ENCODE results near the gene EPHA2. TPM values are rescaled to one million over a fixed set of nuclear protein-coding genes. Genes with fewer than 3 reads are reported as not detected.

Gene EPHA2
- total RNA-seq, 1 donor from 2014 or later = 28.3 TPM

- Mint-ChIP-seq H3K9me3 (ENCODE audit: low read depth) (no peaks in the 10 kb centered on the region), H3K27me3 (no peaks in the 10 kb centered on the region), H3K4me1 (ENCODE audit: low read depth) (no peaks in the 10 kb centered on the region), H3K27ac (no peak overlapping the region), H3K4me3 (ENCODE audit: low read depth) (no peak overlapping the region), H3K36me3 (ENCODE audit: insufficient read depth) (peaks cover 23% of the 10 kb centered on the region)
- TF ChIP-seq CTCF (IDR thresholded peaks at IDR 0.05; ENCODE audit: unreplicated experiment) = no peak
- DNase-seq (ENCODE audit: low spot score, unreplicated experiment) = no peak
These were observed 24.1 kb downstream of the EPHA2 start for GRCh38 chr1:16131636-16132324.

GRCh38 chr1:16130827-16131226 lies 25.0 kb downstream of the EPHA2 start:
- no peak for DNase-seq (ENCODE audit: low spot score, unreplicated experiment)
- Mint-ChIP-seq H3K27ac (peak overlapping the region; percentile 74), H3K9me3 (ENCODE audit: low read depth) (no peaks in the 10 kb centered on the region), H3K4me1 (ENCODE audit: low read depth) (no peaks in the 10 kb centered on the region), H3K27me3 (no peaks in the 10 kb centered on the region), H3K4me3 (ENCODE audit: low read depth) (no peak overlapping the region), H3K36me3 (ENCODE audit: insufficient read depth) (peaks cover 23% of the 10 kb centered on the region)
- no peak for TF ChIP-seq CTCF (IDR thresholded peaks at IDR 0.05; ENCODE audit: unreplicated experiment)

- Mint-ChIP-seq H3K4me3 (ENCODE audit: low read depth) (no peak overlapping the region), H3K27me3 (no peaks in the 10 kb centered on the region), H3K9me3 (ENCODE audit: low read depth) (no peaks in the 10 kb centered on the region), H3K36me3 (ENCODE audit: insufficient read depth) (peaks cover 20% of the 10 kb centered on the region), H3K27ac (no peak overlapping the region), H3K4me1 (ENCODE audit: low read depth) (no peaks in the 10 kb centered on the region)
- no peak for TF ChIP-seq CTCF (IDR thresholded peaks at IDR 0.05; ENCODE audit: unreplicated experiment)
- DNase-seq (ENCODE audit: low spot score, unreplicated experiment) = no peak
These were observed 25.8 kb downstream of the EPHA2 start for GRCh38 chr1:16129921-16130543.

- H3K4me3 Mint-ChIP-seq (ENCODE audit: low read depth) = no peak overlapping the region
- H3K27ac Mint-ChIP-seq = no peak overlapping the region
- peaks cover 21% of the 10 kb centered on the region for H3K36me3 Mint-ChIP-seq (ENCODE audit: insufficient read depth)
- TF ChIP-seq CTCF (IDR thresholded peaks at IDR 0.05; ENCODE audit: unreplicated experiment) = no peak
- H3K27me3 Mint-ChIP-seq = no peaks in the 10 kb centered on the region
- no peaks in the 10 kb centered on the region for H3K4me1 Mint-ChIP-seq (ENCODE audit: low read depth)
- no peak for DNase-seq (ENCODE audit: low spot score, unreplicated experiment)
- H3K9me3 Mint-ChIP-seq (ENCODE audit: low read depth) = no peaks in the 10 kb centered on the region
These were observed 26.6 kb downstream of the EPHA2 start for GRCh38 chr1:16129316-16129715.

GRCh38 chr1:16128338-16128741 lies 27.5 kb downstream of the EPHA2 start:
- H3K27me3 Mint-ChIP-seq = no peaks in the 10 kb centered on the region
- H3K4me3 Mint-ChIP-seq (ENCODE audit: low read depth) = no peak overlapping the region
- TF ChIP-seq CTCF (IDR thresholded peaks at IDR 0.05; ENCODE audit: unreplicated experiment) = no peak
- no peaks in the 10 kb centered on the region for H3K4me1 Mint-ChIP-seq (ENCODE audit: low read depth)
- peaks cover 23% of the 10 kb centered on the region for H3K36me3 Mint-ChIP-seq (ENCODE audit: insufficient read depth)
- H3K9me3 Mint-ChIP-seq (ENCODE audit: low read depth) = no peaks in the 10 kb centered on the region
- DNase-seq (ENCODE audit: low spot score, unreplicated experiment) = no peak
- no peak overlapping the region for H3K27ac Mint-ChIP-seq

All from progenitor cell of endocrine pancreas (in vitro differentiated cells).